ENCODE data around the gene DKK1. TPM values are rescaled to one million over a fixed set of nuclear protein-coding genes. Genes with fewer than 3 reads are reported as not detected.
"Not testable (repeated sequence)": the region's sequence is repeated elsewhere in the genome, so short reads cannot be mapped to it uniquely, and the experiment has no call there.

Gene DKK1
- total and polyA plus RNA-seq, 2 of the 13 experiments (the other 11 are each of a cell fraction or from before 2014, with no cell fraction given) = 123 to 262 TPM

GRCh38 chr10:52365547-52366432 lies 51.7 kb downstream of the DKK1 start (continued):
- 0 out of 2 replicates have a peak, but pooled peaks have one; percentile 66 for TF ChIP-seq SNAPC4 (CRISPR knock-in tag; IDR thresholded peaks at IDR 0.05)
- TF ChIP-seq TFDP2 (CRISPR knock-in tag; IDR thresholded peaks at IDR 0.05) = peak; percentile 68
- TF ChIP-seq ZNF136 (CRISPR knock-in tag; IDR thresholded peaks at IDR 0.05; ENCODE audit: low read depth) = 0 out of 2 replicates have a peak, but pooled peaks have one; percentile 52
- TF ChIP-seq ZFY (CRISPR knock-in tag; IDR thresholded peaks at IDR 0.05) = peak; percentile 52
- peak; percentile 70; the same call in 1 of the 2 replicates for TF ChIP-seq CREM (IDR thresholded peaks at IDR 0.05)
- not testable (repeated sequence) for TF ChIP-seq CREM (CRISPR knock-in tag; IDR thresholded peaks at IDR 0.05)
- peak; percentile 62; the same call in 1 of the 2 replicates for TF ChIP-seq MLXIP (CRISPR knock-in tag; IDR thresholded peaks at IDR 0.05; ENCODE audit: borderline replicate concordance)
- peak; percentile 55 for TF ChIP-seq ZSCAN21 (CRISPR knock-in tag; IDR thresholded peaks at IDR 0.05; ENCODE audit: borderline replicate concordance)
- peak; percentile 75 for TF ChIP-seq DMAP1 (CRISPR knock-in tag; IDR thresholded peaks at IDR 0.05)
- peak; percentile 62; the same call in 1 of the 2 replicates for TF ChIP-seq ZNF430 (CRISPR knock-in tag; IDR thresholded peaks at IDR 0.05)
- 0 out of 2 replicates have a peak, but pooled peaks have one; percentile 21 for TF ChIP-seq STAG1 (CRISPR knock-in tag; IDR thresholded peaks at IDR 0.05)
- TF ChIP-seq BRF2 (CRISPR knock-in tag; IDR thresholded peaks at IDR 0.05) = peak; percentile 3; the same call in 1 of the 2 replicates
- TF ChIP-seq MTA1 (CRISPR knock-in tag; IDR thresholded peaks at IDR 0.05; ENCODE audit: borderline replicate concordance) = peak; percentile 91; the same call in 1 of the 2 replicates
- peak; percentile 51; the same call in 1 of the 2 replicates for TF ChIP-seq POGK (CRISPR knock-in tag; conservative IDR thresholded peaks at IDR 0.05)
- TF ChIP-seq KDM2A (CRISPR knock-in tag; IDR thresholded peaks at IDR 0.05; ENCODE audit: borderline replicate concordance, low read depth) = peak; percentile 69; the same call in 1 of the 2 replicates

All from HepG2 (cell line).